HG02623 (cell line): ENCODE measurements around the gene PNPLA2.

ENCODE experiments used
- ATAC-seq: cut with Tn5 transposase; IDR thresholded peaks from one replicate; pipeline ENCODE4 v1.9.1; 2021; ENCODE audit warnings: moderate library complexity; ENCODE audit not compliant: unreplicated experiment

PNPLA2 gene

DNA sequence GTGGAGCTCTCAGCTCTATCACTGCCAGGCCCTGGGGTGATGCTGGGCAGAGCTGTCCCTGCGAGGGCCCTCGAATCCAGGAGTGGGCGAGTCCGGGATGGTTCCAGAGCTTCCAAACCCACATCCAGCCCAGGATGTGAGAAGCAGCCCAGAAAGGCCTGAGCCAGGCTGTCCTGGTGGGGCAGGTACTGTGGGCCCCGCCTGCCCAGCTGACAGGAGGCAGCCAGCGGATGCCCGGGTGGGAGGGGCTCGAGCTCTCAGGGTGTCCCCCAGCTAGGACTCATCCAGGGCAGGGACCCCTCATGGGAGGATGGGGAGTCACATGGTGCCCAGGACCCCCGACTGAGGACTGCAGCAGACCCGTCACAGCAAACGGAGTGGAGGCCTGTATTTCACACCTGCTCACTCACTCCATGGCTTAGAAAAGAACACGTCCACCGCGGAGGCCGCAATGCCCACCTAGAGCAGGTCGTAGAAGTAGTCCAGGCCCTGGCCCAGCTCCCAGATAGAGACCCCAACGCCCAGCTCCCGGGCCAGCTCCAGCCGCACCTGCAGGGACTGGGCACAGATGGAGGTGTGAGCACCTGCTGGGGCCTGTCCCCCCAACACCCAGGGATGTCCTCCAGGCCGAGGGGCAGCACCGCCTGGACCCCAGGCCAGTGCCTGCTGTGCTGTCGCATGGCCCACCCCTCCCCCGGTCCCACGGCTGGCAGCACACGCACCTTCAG is 50.8 kb downstream of the PNPLA2 start:
- ATAC-seq: no peak

- no peak for ATAC-seq
These were observed 51.4 kb downstream of the PNPLA2 start for GRCh38 chr11:870127-870413.

DNA sequence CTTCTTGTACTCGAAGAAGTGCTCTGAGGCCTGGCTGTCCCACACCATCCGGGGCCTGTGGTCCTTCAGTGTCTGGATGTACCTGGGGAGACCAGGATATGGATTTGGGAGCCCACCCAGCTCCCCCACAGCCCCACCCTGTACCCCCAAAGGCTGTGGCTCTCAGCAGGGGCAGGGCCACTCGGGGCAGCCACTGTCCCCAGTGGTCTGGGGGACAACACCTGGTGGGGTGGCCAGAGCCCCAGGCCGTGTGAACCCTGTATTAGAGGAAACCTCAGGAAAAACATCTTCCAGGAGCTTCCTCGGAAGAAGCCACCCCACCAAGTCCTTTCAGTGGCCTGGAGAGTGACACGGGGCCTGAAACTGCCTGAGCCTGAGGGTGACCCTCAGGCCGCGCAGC is 51.7 kb downstream of the PNPLA2 start:
- ATAC-seq: no peak

- no peak for ATAC-seq
These were observed 52.8 kb downstream of the PNPLA2 start for GRCh38 chr11:871472-871871.

DNA sequence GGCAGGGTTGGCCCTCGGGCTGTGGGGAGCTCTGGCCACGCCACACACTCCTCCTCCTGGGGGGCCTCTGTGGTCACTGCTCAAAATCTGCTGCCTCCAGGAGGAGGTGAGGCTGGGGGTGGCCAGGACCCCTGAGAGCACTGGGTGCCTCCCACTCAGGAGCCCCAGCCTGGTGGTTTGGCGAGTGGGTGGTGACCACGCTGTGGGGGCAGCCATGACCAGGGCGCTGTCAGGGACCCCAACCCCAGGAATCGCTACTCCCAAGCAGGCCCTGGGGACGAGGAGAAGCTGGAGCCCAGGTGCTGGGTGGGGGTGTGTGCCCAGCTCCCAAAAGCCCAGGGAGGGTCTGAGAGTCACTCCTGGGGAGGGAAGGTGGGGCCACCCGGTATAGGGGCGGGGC is 54.1 kb downstream of the PNPLA2 start:
- no peak for ATAC-seq

- no peak for ATAC-seq
These were observed 55.0 kb downstream of the PNPLA2 start for GRCh38 chr11:873706-874105.
